K562 (cell line): Measurements from ENCODE around the gene RNF145. TPM values are rescaled to one million over a fixed set of nuclear protein-coding genes. Genes with fewer than 3 reads are reported as not detected.
A peak's percentile ranks its signal among the peaks of the same experiment; 100 is the strongest.

Experiments
- ARID1B ChIP-seq: fragments of 450-650 bp; IDR thresholded peaks from 2 replicates; pipeline ENCODE4 v1.6.1; 2016; ENCODE audit warnings: antibody characterized with exemption, mild to moderate bottlenecking, inconsistent platforms
- HMG20A ChIP-seq: fragments of 450-650 bp; formaldehyde crosslinking; conservative IDR thresholded peaks from 2 replicates; pipeline ENCODE4 v1.4.0; 2020; ENCODE audit warnings: mild to moderate bottlenecking, mixed read lengths
- NFIC ChIP-seq: fragments of 450-650 bp; IDR thresholded peaks from 2 replicates; pipeline ENCODE4 v1.6.1; 2017; ENCODE audit warnings: mild to moderate bottlenecking, inconsistent platforms
- NR4A1 ChIP-seq, 2 experiments: fragments of 250-450 bp in 1 of 2; fragments of 450-650 bp in 1 of 2; sonication (Bioruptor Pico) in 1 of 2; IDR thresholded peaks; 2 replicates each; pipeline versions ENCODE4 v1.4.0 to v1.6.1; 2016 to 2020; ENCODE audit warnings: mild to moderate bottlenecking in 2 of 2, missing compliant biosample characterization in 1 of 2, missing genetic modification characterization in 1 of 2, moderate library complexity in 1 of 2
- XRCC4 ChIP-seq: IDR thresholded peaks from one replicate; pipeline ENCODE4 v1.6.1; 2011; ENCODE audit not compliant: insufficient read depth, insufficient read length; ENCODE audit errors: extremely low read depth
- ZNF124 ChIP-seq: sonication (generic); formaldehyde crosslinking; IDR thresholded peaks from 2 replicates; pipeline ENCODE4 v1.8.1; 2022; ENCODE audit warnings: missing genetic modification reagents
- ZNF354B ChIP-seq: fragments of 250-450 bp; sonication (Bioruptor Pico); IDR thresholded peaks from 2 replicates; pipeline ENCODE4 v1.4.0; 2020
- polyA plus RNA-seq, 8 experiments: library from polyadenylated mRNA; depleted of rRNA in 4 of 8; stranded (reverse) in 5 of 8; unstranded in 3 of 8; fragments of >200 nt; fragmentation: Nextera tagmentation in 2 of 8; fragmentation: Illumina TruSeq in 1 of 8; extraction: Ambion mirVana in 2 of 8; extraction: Trizol in 1 of 8; gene quantifications; 2 replicates each; pipeline versions ENCODE4 v1.2.1 to v1.2.3, GENCODE V29; 2011 to 2014; ENCODE audit warnings: inconsistent platforms in 1 of 8, missing spikeins in 1 of 8
- total RNA-seq, 7 experiments: library from RNA; depleted of rRNA in 6 of 7; stranded (reverse); fragments of >200 nt in 6 of 7; fragmentation: Illumina TruSeq in 2 of 7; extraction: Trizol in 2 of 7; gene quantifications; 2 replicates each; pipeline versions ENCODE4 v1.2.1 to v1.2.3, GENCODE V29; 2011 to 2021; ENCODE audit warnings: low replicate concordance in 1 of 7
- TF ChIP-seq, protein P1 (sequence below): fragments of 250-450 bp; sonication (Bioruptor Pico); IDR thresholded peaks from 2 replicates; pipeline ENCODE4 v1.4.0; 2020
- TF ChIP-seq, protein P2 (sequence below): sonication (generic); formaldehyde crosslinking; IDR thresholded peaks from 2 replicates; pipeline ENCODE4 v1.8.0; 2022; ENCODE audit warnings: mild to moderate bottlenecking, missing genetic modification reagents
- TF ChIP-seq, protein P3 (sequence below): sonication (generic); formaldehyde crosslinking; IDR thresholded peaks from 2 replicates; pipeline ENCODE4 v1.4.0; 2020; ENCODE audit warnings: mild to moderate bottlenecking, missing genetic modification reagents
- TF ChIP-seq, protein P4 (sequence below): fragments of 250-450 bp; sonication (Bioruptor Pico); IDR thresholded peaks from 2 replicates; pipeline ENCODE4 v1.8.0; 2022; ENCODE audit warnings: inconsistent platforms
- TF ChIP-seq, protein P5 (sequence below): fragments of 250-450 bp; sonication (Bioruptor Pico); IDR thresholded peaks from 2 replicates; pipeline ENCODE4 v1.9.0; 2021; ENCODE audit warnings: mild to moderate bottlenecking
- TF ChIP-seq, protein P6 (sequence below): fragments of 250-450 bp; sonication (Bioruptor Pico); IDR thresholded peaks from 2 replicates; pipeline ENCODE4 v1.8.0; 2022; ENCODE audit warnings: inconsistent platforms, mild to moderate bottlenecking, moderate library complexity, borderline replicate concordance

Gene RNF145
- total and polyA plus RNA-seq, 9 of the 15 experiments (the other 6 are each of a cell fraction or from before 2014, with no cell fraction given): 13.6 to 40.7 (median 25.4) TPM

DNA sequence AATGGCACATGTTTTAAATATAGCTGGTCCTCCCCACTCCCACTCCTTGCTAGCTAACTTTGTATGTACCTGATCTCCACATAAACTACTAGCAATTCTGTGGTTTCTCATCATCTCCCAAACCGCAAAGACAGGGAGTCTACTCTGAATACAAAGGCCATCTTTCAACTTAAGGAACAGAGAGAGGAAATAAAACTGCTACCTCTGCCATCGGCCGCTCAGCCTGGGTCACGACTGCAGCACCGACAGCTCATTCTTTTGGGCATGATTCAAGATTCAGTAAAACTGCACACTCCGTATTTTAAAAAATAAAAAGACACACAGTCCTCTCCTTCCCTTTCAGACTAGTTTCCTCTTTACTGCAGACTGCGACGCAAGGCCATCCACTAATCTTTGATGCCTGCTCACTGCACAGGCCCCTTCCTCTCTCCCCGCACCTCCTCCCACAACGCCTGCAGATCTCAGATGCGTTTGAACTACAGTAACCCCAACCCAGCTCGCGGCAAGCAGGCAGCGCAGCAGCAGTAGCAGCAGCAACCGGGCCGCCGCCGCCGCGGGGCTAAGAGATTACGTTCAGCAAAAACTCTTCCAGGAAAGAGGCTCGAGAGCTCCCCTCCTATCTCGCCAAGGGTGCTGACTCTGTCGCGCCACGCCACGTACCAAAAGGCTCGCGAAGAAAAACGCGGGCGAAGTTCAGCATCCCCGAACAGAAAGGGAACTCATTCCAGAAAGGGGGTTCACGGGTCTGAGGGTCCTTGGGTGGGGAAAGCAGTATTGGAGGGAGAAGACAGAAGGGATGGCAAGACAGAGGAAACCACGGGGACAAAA, 1.5 kb downstream of the RNF145 start (continued):
- TF ChIP-seq, protein P1, sequence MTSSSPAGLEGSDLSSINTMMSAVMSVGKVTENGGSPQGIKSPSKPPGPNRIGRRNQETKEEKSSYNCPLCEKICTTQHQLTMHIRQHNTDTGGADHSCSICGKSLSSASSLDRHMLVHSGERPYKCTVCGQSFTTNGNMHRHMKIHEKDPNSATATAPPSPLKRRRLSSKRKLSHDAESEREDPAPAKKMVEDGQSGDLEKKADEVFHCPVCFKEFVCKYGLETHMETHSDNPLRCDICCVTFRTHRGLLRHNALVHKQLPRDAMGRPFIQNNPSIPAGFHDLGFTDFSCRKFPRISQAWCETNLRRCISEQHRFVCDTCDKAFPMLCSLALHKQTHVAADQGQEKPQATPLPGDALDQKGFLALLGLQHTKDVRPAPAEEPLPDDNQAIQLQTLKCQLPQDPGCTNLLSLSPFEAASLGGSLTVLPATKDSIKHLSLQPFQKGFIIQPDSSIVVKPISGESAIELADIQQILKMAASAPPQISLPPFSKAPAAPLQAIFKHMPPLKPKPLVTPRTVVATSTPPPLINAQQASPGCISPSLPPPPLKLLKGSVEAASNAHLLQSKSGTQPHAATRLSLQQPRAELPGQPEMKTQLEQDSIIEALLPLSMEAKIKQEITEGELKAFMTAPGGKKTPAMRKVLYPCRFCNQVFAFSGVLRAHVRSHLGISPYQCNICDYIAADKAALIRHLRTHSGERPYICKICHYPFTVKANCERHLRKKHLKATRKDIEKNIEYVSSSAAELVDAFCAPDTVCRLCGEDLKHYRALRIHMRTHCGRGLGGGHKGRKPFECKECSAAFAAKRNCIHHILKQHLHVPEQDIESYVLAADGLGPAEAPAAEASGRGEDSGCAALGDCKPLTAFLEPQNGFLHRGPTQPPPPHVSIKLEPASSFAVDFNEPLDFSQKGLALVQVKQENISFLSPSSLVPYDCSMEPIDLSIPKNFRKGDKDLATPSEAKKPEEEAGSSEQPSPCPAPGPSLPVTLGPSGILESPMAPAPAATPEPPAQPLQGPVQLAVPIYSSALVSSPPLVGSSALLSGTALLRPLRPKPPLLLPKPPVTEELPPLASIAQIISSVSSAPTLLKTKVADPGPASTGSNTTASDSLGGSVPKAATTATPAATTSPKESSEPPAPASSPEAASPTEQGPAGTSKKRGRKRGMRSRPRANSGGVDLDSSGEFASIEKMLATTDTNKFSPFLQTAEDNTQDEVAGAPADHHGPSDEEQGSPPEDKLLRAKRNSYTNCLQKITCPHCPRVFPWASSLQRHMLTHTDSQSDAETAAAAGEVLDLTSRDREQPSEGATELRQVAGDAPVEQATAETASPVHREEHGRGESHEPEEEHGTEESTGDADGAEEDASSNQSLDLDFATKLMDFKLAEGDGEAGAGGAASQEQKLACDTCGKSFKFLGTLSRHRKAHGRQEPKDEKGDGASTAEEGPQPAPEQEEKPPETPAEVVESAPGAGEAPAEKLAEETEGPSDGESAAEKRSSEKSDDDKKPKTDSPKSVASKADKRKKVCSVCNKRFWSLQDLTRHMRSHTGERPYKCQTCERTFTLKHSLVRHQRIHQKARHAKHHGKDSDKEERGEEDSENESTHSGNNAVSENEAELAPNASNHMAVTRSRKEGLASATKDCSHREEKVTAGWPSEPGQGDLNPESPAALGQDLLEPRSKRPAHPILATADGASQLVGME: no peak
- TF ChIP-seq HMG20A (CRISPR knock-in tag) (no peak), ZNF354B (CRISPR knock-in tag) (no peak), ZNF124 (CRISPR knock-in tag) (no peak), NR4A1 (CRISPR knock-in tag; IDR thresholded peaks at IDR 0.05) (no peak), NR4A1 (tag; IDR thresholded peaks at IDR 0.05) (no peak), NFIC (peak; percentile 61; the same call in 1 of the 2 replicates), XRCC4 (no peak), ARID1B (peak; percentile 88)
- TF ChIP-seq, protein P2, sequence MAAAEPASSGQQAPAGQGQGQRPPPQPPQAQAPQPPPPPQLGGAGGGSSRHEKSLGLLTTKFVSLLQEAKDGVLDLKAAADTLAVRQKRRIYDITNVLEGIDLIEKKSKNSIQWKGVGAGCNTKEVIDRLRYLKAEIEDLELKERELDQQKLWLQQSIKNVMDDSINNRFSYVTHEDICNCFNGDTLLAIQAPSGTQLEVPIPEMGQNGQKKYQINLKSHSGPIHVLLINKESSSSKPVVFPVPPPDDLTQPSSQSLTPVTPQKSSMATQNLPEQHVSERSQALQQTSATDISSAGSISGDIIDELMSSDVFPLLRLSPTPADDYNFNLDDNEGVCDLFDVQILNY (CRISPR knock-in tag): no peak
- TF ChIP-seq, protein P3, sequence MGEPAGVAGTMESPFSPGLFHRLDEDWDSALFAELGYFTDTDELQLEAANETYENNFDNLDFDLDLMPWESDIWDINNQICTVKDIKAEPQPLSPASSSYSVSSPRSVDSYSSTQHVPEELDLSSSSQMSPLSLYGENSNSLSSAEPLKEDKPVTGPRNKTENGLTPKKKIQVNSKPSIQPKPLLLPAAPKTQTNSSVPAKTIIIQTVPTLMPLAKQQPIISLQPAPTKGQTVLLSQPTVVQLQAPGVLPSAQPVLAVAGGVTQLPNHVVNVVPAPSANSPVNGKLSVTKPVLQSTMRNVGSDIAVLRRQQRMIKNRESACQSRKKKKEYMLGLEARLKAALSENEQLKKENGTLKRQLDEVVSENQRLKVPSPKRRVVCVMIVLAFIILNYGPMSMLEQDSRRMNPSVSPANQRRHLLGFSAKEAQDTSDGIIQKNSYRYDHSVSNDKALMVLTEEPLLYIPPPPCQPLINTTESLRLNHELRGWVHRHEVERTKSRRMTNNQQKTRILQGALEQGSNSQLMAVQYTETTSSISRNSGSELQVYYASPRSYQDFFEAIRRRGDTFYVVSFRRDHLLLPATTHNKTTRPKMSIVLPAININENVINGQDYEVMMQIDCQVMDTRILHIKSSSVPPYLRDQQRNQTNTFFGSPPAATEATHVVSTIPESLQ: no peak
- TF ChIP-seq, protein P4, sequence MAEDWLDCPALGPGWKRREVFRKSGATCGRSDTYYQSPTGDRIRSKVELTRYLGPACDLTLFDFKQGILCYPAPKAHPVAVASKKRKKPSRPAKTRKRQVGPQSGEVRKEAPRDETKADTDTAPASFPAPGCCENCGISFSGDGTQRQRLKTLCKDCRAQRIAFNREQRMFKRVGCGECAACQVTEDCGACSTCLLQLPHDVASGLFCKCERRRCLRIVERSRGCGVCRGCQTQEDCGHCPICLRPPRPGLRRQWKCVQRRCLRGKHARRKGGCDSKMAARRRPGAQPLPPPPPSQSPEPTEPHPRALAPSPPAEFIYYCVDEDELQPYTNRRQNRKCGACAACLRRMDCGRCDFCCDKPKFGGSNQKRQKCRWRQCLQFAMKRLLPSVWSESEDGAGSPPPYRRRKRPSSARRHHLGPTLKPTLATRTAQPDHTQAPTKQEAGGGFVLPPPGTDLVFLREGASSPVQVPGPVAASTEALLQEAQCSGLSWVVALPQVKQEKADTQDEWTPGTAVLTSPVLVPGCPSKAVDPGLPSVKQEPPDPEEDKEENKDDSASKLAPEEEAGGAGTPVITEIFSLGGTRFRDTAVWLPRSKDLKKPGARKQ (CRISPR knock-in tag): no peak
- TF ChIP-seq, protein P5, sequence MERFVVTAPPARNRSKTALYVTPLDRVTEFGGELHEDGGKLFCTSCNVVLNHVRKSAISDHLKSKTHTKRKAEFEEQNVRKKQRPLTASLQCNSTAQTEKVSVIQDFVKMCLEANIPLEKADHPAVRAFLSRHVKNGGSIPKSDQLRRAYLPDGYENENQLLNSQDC: no peak
- TF ChIP-seq, protein P6, sequence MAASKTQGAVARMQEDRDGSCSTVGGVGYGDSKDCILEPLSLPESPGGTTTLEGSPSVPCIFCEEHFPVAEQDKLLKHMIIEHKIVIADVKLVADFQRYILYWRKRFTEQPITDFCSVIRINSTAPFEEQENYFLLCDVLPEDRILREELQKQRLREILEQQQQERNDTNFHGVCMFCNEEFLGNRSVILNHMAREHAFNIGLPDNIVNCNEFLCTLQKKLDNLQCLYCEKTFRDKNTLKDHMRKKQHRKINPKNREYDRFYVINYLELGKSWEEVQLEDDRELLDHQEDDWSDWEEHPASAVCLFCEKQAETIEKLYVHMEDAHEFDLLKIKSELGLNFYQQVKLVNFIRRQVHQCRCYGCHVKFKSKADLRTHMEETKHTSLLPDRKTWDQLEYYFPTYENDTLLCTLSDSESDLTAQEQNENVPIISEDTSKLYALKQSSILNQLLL (CRISPR knock-in tag): no peak
